ENCODE data around the gene RHOF. TPM values are rescaled to one million over a fixed set of nuclear protein-coding genes. Genes with fewer than 3 reads are reported as not detected.
A peak's percentile ranks its signal among the peaks of the same experiment; 100 is the strongest.

The RHOF gene
- total and polyA plus RNA-seq, 2 of the 13 experiments (the other 11 are each of a cell fraction or from before 2014, with no cell fraction given), result 14.6 to 32.2 TPM

GRCh38 chr12:121796855-121797751 is 3.6 kb upstream of the RHOF start (continued):
- no peak for TF ChIP-seq SP1 (IDR thresholded peaks at IDR 0.05)
- TF ChIP-seq SP1 (CRISPR knock-in tag; IDR thresholded peaks at IDR 0.05), result peak; percentile 75
- peak; percentile 72; the same call in 1 of the 2 replicates for TF ChIP-seq ZFX (CRISPR knock-in tag; IDR thresholded peaks at IDR 0.05; ENCODE audit: low read depth)
- peak; percentile 48; the same call in 1 of the 2 replicates for TF ChIP-seq RFX1 (IDR thresholded peaks at IDR 0.05)
- TF ChIP-seq RNF219 (CRISPR knock-in tag; IDR thresholded peaks at IDR 0.05), result peak; percentile 88; the same call in 1 of the 2 replicates
- TF ChIP-seq, protein P1, sequence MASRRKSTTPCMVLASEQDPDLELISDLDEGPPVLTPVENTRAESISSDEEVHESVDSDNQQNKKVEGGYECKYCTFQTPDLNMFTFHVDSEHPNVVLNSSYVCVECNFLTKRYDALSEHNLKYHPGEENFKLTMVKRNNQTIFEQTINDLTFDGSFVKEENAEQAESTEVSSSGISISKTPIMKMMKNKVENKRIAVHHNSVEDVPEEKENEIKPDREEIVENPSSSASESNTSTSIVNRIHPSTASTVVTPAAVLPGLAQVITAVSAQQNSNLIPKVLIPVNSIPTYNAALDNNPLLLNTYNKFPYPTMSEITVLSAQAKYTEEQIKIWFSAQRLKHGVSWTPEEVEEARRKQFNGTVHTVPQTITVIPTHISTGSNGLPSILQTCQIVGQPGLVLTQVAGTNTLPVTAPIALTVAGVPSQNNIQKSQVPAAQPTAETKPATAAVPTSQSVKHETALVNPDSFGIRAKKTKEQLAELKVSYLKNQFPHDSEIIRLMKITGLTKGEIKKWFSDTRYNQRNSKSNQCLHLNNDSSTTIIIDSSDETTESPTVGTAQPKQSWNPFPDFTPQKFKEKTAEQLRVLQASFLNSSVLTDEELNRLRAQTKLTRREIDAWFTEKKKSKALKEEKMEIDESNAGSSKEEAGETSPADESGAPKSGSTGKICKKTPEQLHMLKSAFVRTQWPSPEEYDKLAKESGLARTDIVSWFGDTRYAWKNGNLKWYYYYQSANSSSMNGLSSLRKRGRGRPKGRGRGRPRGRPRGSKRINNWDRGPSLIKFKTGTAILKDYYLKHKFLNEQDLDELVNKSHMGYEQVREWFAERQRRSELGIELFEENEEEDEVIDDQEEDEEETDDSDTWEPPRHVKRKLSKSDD (CRISPR knock-in tag; IDR thresholded peaks at IDR 0.05; ENCODE audit: low read depth), result peak; percentile 77; the same call in 1 of the 2 replicates
- TF ChIP-seq PRMT3 (CRISPR knock-in tag; IDR thresholded peaks at IDR 0.05; ENCODE audit: borderline replicate concordance, low read depth), result no peak
- peak; percentile 17; the same call in 1 of the 2 replicates for TF ChIP-seq POGZ (CRISPR knock-in tag; IDR thresholded peaks at IDR 0.05)
- no peak for TF ChIP-seq THAP7 (CRISPR knock-in tag; IDR thresholded peaks at IDR 0.05)
- peak; percentile 98 for TF ChIP-seq HNRNPL (IDR thresholded peaks at IDR 0.05; ENCODE audit: low read depth, low read length)
- TF ChIP-seq CHD2 (IDR thresholded peaks at IDR 0.05; ENCODE audit: low read depth, low read length), result no peak
- peak; percentile 23; the same call in 1 of the 2 replicates for TF ChIP-seq STAG1 (CRISPR knock-in tag; IDR thresholded peaks at IDR 0.05)
- peak; percentile 48; the same call in 1 of the 2 replicates for TF ChIP-seq NCOR1 (IDR thresholded peaks at IDR 0.05; ENCODE audit: borderline replicate concordance, low read length)
- TF ChIP-seq, protein P2, sequence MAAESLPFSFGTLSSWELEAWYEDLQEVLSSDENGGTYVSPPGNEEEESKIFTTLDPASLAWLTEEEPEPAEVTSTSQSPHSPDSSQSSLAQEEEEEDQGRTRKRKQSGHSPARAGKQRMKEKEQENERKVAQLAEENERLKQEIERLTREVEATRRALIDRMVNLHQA (CRISPR knock-in tag; IDR thresholded peaks at IDR 0.05), result no peak
- no peak for TF ChIP-seq MLXIP (CRISPR knock-in tag; IDR thresholded peaks at IDR 0.05; ENCODE audit: borderline replicate concordance)
- peak; percentile 94 for TF ChIP-seq ZNF331 (CRISPR knock-in tag; IDR thresholded peaks at IDR 0.05)
- no peak for TF ChIP-seq SRSF1 (optimal IDR thresholded peaks at IDR 0.05; ENCODE audit: low read depth, low read length)
- no peak for TF ChIP-seq PCBP1 (IDR thresholded peaks at IDR 0.05; ENCODE audit: borderline replicate concordance, low read depth, low read length)
- TF ChIP-seq NFE2 (CRISPR knock-in tag; IDR thresholded peaks at IDR 0.05), result no peak

Data from HepG2 (cell line).